ENCODE data around the gene SP7.
"Not testable (repeated sequence)": the region's sequence is repeated elsewhere in the genome, so short reads cannot be mapped to it uniquely, and the experiment has no call there.

Gene SP7

DNA sequence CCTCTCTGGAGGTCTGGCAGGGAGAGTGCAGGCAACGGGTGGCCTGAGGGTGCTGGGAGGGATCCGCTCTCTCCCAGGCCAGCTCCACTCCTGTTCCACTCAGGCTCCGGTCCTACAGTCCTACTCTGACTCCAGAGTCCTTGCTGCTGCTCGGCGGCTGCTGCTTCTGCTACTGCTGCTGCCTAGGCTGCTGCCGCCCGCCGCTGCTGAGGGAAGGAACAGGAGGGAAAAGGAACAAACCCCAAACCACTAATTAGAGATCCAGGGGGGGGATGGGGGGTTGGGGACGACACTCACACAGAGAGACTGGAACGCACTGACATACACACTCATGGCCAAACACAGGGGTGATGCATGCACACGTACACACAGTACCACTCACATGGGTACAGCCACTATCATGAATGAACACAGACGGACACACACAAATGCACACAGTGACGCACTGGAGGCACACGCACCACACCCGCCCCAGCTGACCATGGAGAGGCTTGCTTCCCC lies at the start of gene SP7:
Gene SP7, minus strand, starts transcription at position 174 of the 501 bp plus-strand sequence. CDS start 708 bp downstream, outside the sequence.
- DNase-seq (ENCODE audit: low read depth in 2 of 2, low spot score in 1 of 2) = no peak

DNA sequence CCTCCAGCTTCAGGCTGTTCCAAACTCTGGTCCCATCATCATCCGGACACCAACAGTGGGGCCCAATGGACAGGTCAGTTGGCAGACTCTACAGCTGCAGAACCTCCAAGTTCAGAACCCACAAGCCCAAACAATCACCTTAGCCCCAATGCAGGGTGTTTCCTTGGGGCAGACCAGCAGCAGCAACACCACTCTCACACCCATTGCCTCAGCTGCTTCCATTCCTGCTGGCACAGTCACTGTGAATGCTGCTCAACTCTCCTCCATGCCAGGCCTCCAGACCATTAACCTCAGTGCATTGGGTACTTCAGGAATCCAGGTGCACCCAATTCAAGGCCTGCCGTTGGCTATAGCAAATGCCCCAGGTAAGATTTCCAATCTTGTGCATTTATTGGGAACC lies 47.1 kb upstream of the SP7 start:
- no peak for DNase-seq (ENCODE audit: low read depth in 2 of 2, low spot score in 1 of 2)

DNA sequence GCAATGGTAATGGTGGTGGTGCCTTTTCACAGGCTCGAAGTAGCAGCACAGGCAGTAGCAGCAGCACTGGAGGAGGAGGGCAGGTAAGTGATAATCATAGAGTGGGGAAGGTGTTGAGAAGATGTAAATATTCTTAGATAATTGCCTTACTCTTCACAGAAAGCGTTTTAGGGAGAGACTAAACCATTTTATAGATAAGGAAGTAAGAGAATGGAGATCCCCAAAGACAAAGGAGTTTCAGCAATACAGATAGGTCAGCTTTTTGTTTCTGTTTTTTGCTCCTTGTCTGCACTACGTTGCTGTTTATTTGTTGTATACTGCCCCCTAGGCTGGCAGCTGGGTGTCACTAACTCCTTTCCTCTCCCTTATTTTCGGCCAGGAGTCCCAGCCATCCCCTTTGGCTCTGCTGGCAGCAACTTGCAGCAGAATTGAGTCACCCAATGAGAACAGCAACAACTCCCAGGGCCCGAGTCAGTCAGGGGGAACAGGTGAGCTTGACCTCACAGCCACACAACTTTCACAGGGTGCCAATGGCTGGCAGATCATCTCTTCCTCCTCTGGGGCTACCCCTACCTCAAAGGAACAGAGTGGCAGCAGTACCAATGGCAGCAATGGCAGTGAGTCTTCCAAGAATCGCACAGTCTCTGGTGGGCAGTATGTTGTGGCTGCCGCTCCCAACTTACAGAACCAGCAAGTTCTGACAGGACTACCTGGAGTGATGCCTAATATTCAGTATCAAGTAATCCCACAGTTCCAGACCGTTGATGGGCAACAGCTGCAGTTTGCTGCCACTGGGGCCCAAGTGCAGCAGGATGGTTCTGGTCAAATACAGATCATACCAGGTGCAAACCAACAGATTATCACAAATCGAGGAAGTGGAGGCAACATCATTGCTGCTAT lies 45.8 kb upstream of the SP7 start:
- DNase-seq (ENCODE audit: low read depth in 2 of 2, low spot score in 1 of 2) = no peak

DNA sequence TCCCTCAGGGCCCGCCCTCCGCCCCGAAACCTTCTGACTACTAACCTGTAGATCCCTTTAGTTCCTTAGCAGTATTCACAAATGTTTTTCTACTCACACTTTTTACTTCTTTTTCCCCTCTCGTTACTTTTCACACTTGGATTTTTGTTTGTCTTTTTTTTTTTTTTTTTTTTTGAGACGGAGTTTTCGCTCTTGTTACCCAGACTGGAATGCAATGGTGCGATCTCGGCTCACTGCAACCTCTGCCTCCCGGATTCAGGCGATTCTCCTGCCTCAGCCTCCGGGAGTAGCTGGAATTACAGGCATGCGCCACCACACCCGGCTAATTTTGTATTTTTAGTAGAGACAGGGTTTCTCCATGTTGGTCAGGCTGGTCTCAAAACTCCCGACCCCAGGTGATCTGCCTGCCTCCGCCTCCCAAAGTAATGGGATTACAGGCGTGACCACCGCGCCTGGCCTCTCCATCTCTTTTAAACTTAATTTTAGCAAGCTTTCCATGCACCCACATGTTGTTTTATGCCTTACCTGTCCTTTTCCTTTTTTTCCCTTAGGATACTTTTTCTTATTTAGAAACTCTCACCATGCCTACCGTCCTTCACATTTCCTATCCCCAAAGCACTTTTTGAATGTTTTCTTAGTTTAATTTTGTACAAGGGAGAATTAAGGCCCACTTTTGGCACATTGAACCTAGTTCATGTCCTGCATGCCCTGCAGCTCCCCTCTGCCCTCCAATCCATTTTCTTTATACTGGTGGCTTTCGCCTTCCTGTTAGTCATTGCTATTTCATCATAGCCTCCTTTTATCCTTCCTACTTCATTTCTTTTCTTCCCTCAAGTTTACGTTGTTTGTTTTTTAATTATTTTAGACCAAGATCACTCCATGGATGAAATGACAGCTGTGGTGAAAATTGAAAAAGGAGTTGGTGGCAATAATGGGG lies 44.9 kb upstream of the SP7 start:
- no peak for DNase-seq (ENCODE audit: low read depth in 2 of 2, low spot score in 1 of 2)

DNA sequence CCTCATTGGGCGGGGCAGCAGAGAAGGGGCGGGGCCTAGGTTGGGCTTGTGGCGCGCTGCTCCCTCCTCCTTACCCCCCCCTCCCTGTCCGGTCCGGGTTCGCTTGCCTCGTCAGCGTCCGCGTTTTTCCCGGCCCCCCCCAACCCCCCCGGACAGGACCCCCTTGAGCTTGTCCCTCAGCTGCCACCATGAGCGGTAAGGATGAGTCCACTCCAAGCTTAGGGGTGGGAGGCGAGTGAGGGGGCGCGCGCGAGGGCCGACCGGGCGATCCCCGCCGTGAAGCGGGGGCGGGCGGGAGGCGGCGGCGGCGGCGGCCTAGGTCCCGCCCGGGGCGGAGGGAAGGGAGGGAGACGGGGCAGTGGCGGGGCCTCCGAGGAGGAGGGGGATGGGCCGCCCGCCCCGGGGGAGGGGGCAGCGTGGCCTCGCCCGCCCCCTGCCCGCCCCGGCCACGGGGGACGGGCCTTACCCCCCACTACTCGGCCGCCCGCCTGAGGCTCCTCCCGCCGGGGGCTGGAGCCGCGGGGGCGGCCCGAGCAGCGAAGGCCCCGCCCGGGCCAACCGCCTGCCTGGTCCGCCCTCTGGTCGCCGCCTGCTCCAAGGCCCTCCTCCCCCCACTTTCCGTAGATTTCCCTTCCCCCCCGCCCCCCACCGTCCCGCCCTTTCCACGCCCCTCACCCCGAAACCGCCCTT lies 44.1 kb upstream of the SP7 start, which contains the start of gene SP1:
Gene SP1, plus strand, starts transcription at position 73 of the 690 bp plus-strand sequence. Its CDS starts 116 bp downstream, at position 189.
- DNase-seq (ENCODE audit: low read depth in 2 of 2, low spot score in 1 of 2) = peak; percentile 98 to 99

DNA sequence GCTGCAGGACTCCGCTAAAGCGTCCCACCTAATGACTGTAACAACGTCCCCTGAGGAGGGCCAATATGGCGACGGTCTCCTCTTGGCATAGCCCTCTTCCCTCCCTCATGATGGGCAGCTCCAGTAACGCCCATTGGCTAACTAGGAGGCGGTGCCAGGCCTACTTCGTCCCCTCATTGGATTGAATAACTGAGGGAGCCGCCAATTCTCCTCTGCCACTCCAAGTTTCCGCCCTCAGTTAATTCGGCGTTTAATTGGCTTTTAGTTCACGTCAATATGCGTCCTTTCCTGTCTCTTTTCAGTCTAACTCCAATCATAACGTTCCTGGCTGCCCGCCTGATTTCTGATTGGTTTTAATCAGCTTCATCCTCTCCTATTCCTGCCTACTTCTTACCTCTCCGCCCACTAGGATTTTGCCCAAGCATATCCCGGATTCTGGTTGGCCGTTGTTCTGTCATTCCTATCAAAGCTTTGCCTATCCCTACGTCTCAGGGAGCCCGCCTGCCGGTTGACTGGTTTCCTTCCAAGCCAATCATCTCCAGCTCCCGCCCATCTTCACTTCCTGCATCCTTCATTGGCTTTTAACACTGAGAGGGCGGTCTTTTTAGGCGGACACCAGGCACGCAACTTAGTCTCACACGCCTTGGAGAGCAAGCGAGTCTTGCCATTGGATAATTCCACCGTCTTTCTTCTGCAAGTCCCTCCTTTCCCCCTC lies 43.4 kb upstream of the SP7 start:
- peak; percentile 69 to 80 for DNase-seq (ENCODE audit: low read depth in 2 of 2, low spot score in 1 of 2)

DNA sequence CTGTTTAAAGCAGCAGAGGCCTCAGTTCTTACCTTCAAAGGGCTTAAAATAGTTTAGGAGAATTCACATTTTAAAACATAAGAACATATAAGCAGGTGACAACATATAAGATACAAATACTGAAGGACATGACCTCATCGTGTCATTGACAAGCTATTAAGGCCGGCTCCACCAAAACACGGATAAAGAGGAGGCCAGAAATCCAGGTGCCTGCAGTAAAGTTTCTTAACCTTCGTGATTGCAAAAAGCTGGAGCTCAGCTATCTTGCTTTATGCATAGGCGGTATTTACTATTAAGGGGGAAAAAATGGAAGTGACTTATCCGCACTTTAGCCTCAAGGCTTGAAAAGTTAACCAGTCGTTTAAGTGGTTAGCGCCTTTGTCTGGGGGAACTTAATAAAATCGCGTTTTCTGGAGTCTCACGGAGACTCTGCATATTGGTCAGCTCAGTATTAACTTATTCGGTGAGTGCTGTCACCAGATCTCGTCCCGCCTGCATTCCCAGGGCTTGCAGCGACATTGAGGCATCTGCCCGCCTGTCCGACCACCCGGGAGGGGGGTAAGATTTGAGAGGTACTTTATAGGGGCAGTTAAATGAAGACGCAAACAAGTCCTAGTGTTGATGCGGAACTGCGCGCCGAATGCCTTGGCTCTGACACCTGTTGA lies 42.7 kb upstream of the SP7 start:
- DNase-seq (ENCODE audit: low read depth in 2 of 2, low spot score in 1 of 2) = no peak

DNA sequence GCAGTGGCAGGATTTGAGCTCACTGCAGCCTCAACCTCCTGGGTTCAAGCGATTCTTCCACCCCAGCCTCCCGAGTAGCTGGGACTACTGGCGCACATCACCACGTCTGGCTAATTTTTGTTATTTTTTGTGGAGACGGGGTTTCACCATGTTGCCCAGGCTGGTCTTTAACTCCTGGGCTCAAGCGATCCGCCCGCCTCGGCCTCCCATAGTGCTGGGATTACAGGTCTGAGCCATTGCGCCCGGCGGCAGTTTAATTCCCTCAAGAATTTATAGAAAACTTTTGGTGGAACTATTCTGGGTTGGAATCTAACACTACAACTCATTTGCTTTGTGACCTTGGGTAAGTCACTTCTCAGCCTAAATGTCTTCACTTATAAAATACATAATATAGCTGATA lies 42.1 kb upstream of the SP7 start:
- DNase-seq (ENCODE audit: low read depth in 2 of 2, low spot score in 1 of 2) = no peak

DNA sequence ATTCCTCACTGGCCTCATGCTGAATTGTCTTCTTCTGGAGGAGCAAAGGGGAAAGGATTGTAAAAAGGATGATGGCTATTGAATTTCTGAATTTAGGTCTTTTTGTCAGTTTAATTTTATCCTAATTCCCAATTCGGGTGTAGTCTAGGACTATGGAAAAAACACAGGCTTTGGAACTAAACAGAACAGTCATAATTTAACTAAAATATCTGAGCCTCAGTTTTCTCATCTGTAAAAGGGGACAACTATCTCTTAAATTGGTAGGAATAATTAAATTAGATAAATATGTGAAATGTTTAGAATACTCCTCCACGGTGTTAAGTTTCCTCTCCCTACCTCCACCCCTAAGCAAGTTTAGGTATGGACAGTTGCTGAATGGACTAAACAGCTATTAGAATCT lies 40.6 kb upstream of the SP7 start:
- DNase-seq (ENCODE audit: low read depth in 2 of 2, low spot score in 1 of 2) = no peak

DNA sequence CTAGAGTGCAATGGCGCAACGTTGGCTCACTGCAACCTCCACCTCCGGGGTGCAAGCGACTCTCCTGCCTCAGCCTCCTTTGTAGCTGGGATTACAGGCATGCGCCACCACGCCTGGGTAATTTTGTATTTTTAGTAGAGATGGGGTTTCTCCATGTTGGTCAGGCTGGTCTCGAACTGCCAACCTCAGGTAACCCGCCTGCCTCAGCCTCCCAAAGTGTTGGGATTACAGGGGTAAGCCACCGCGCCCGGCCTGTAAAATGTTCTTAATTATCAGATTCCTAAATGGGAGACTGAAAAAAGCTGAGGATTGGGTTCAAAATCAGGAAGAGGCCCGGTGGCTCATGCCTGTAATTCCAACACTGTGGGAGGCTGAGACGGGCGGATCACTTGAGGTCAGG lies 38.1 kb upstream of the SP7 start:
- not testable (repeated sequence) for DNase-seq (ENCODE audit: low read depth in 2 of 2, low spot score in 1 of 2)

DNA sequence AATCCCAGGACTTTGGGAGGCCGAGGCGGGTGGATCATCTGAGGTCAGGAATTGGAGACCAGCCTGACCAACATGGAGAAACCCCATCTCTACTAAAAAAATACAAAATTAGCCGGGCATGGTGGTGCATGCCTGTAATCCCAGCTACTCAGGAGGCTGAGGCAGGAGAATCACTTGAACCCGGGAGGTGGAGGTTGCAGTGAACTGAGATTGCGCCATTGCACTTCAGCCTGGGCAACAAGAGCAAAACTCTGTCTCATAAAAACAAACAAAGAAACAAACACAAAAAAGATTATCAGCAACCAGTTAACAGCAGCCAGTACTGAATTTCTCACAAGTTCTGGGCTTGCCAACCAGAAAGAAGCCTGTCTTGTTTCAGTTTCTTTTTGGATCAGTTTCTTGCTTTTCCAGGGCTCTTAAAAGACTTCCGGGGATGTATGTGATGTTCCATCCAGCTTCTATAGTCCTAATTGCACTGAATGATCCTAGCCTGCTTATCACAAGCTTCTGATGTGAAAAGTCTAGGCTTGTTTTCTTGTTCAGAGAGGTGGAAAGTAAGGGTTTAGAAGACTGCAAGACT lies 37.5 kb upstream of the SP7 start:
- DNase-seq (ENCODE audit: low read depth in 2 of 2, low spot score in 1 of 2) = not testable (repeated sequence)

DNA sequence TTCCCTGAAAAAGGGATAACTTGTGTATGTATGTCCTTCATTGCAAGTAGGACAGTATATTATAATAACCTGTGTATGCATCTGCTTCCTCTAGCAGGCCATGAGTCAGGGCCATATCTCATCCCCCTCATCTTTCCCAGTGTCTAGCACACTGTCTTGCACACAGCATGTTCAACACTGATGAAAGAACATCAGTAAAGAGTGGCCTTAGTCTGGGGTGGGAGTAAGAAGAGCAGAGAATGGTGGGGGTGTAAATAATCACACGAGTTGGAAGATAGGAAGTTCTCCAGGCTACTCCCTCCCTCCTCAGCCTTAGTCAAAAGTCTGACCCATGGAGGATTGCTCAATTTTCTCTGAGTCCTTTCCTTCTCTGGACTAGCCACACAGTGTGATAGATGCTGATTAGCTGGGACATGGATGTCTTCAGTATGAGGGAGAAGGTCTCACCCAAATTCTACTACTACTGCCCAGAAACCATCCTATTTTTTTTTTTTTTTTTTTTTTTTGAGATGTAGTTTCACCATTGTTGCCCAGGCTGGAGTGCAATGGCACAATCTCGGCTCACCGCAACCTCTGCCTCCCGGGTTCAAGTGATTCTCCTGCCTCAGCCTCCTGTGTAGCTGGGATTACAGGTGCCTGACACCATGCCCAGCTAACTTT lies 29.2 kb upstream of the SP7 start:
- no peak for DNase-seq (ENCODE audit: low read depth in 2 of 2, low spot score in 1 of 2)

DNA sequence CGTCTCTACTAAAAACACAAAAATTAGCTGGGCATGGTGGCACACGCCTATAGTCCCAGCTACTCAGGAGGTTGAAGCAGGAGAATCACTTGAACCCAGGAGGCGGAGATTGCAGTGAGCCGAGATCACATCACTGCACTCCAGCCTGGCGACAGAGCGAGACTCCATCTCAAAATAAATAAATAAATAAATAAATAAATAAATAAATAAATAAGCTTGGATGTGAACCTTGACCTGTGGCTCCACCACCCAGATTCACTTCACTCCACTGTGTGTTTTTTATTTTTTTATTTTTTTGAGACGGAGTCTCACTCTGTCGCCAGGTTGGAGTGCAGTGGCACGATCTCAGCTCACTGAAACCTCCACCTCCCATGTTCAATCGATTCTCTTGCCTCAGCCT lies 25.5 kb upstream of the SP7 start:
- DNase-seq (ENCODE audit: low read depth in 2 of 2, low spot score in 1 of 2) = not testable (repeated sequence)

DNA sequence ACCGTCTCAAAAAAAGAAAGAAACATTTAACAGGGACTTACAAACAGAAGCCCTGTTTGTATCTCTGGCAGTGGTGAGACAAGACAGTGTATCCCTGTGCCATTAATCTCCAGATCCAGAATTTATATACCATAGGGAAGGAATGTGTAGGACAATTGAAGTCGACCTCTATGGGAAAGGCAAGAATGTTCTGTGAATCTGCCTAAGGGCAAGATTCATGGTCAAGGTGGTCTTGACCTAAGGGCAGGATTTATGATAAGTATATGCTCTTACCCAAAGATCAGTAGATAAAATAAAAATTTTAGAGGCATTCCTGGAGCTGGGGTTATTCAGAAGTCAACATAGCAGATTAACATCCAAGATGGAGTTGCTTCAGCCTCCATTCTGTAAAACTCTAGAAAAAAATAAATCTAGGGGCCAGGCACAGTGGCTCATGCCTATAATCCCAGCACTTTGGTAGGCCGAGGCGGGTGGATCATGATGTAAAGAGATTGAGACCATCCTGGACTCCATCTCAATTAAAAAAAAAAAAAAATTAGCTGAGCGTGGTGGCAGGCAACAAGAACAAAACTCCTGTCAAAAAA lies 22.8 kb upstream of the SP7 start:
- DNase-seq (ENCODE audit: low read depth in 2 of 2, low spot score in 1 of 2) = no peak

DNA sequence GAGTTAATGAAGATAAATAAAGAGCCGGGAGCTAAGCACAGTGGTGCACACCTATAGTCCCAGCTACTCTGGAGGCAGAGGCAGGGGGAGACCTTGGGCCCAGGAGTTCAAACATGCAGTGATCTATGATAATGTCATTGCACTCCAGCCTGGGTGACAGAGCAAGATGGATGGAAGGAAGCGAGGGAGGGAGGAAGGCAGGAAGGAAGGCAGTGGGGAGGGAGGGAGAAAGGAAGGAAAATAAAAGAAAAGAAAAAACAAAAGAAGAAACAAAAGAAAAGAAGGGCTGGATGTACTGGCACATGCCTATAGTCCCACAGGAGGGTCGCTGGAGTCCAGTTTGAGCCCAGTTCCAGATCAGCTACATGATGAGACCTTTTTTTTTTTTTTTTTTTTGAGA lies 19.0 kb upstream of the SP7 start:
- DNase-seq (ENCODE audit: low read depth in 2 of 2, low spot score in 1 of 2) = no peak

DNA sequence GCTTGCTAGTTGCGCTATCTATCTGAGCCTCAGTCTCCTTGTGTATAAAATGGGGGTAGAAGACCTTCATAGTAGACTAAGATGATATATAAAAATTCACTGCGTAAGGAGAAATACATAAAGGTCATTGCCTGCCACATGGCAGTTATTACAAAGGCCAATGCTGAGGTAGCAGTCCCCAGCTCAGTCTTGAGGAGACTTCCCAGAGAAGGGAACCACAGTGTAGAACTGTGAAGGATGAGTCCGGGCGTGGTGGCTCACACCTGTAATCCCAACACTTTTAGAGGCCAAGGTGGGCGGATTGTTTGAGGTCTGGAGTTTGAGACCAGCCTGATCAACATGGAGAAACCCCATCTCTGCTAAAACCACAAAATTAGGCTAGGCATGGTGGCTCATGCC lies 17.1 kb upstream of the SP7 start:
- no peak for DNase-seq (ENCODE audit: low read depth in 2 of 2, low spot score in 1 of 2)

DNA sequence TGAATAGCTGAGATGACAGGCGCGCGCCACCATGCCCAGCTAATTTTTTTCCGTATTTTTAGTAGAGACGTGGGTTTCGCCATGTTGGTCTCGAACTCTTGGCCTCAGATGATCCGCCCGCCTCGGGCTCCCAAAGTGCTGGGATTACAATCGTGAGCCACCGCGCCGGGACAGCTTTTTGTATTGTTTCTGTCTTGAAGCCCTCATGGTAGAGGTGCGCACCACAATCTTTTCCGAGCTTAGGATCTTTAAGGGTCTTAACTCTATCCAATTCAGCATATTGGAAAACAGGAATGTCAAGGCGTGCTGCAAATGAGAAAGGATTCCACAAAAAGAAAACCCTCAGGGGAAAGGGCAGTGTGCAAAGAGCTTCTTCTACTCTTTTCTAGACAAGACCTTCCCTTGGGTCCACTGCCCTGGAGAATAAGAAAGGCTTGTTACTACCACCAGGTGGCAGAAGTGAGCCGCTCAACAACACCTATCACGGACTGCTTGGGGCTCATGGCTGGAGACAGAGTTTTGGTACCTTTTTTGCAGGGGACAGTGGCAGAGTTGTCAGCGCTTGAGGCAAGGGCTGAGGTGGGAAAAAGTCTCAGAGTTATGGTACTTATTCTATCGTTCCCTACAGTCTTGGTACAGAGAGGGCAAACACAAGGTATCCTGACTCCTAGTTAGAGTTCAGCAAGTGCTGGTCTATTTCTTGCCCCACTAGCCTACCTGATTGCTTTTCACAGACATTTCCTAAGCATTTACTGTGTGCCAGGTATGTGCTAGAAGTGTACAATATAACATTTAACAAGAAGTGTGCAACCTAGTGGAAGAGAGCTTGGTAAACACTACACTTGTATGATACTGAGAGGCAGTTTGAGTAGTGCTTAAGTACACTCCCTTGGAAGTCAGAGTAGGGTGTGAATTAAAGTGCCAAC lies 16.4 kb upstream of the SP7 start:
- peak; percentile 66 to 75 for DNase-seq (ENCODE audit: low read depth in 2 of 2, low spot score in 1 of 2)

DNA sequence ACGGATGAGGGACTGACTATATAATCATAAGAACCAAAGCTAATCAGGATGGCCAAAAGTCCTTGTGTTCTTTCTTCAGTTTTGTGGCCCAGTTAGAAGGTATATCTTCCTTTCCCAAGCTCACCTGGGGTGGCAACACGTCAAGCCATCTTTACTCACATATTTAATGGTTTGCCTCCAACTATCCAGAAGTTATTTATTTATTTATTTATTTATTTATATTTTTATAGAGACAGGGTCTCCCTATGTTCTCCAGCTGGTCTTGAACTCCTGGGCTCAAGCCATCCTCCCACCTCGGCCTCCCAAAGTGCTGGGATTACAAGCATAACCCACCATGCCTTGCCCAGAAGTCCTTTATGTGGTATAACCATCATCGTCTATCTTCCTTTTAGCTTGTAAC lies 11.8 kb upstream of the SP7 start:
- DNase-seq (ENCODE audit: low read depth in 2 of 2, low spot score in 1 of 2) = no peak
